ENCODE results near the gene SLC39A11.

DNA sequence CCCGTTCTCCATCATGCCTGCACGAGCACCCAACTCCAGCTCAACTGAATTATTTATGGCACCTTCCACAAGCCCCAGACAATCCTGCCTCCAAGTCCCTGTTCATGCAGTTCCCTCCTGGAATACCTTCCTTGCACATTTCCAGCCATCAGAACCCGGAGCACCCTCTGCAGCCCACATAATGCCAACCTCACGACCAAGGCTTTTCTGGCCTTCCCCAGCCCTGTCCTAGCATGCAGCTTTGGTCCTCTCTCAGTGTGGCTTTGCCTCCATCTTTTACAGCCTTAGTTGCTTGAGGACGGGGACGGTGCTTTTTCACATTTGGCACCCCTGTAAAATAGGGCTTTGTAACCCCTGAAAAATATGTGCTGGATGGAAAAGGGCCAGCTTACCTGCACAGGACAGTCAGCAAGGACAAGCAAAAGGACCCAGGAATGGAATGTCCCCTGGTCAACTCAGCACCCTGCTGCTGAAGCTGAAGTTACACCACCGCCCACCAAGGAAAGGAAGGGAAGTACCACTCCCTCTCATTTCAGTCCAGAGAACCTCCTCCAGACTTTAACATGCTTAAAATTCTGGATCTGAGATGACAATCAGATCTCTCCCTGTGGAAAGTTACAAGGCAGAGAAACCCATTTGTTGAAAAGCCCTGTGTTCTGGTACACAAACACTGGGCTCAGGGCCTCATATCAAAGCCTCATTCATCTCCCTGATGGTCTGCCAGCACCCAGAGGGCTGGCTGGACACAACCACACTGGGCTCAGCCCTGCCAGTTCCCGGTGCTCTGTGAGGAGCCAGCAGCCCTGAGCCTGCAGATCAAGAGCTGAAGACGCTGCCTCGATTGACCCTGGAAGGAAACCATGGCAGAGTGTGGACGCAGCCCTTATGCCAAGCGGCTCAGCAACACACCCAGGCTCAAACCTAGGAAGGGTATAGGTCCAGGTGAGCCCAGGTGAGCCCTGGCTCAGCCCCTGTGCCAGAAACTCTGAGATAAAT lies 2.9 kb downstream of the SLC39A11 start:
- TF ChIP-seq EZH2 (IDR thresholded peaks at IDR 0.05; ENCODE audit: insufficient read depth, poor library complexity, severe bottlenecking) (no peak), EZH2phosphoT487 (IDR thresholded peaks at IDR 0.05; ENCODE audit: insufficient read depth, low read depth) (no peak)

Measured in GM23248 (cell line).